Karpas-422 (cell line): ENCODE data around the gene RPS19. TPM values are rescaled to one million over a fixed set of nuclear protein-coding genes. Genes with fewer than 3 reads are reported as not detected.
A peak's percentile ranks its signal among the peaks of the same experiment; 100 is the strongest.

Experiments
- DNase-seq: peaks from one replicate; pipeline ENCODE4 v3.0.0-alpha.2; 2015
- H2AFZ ChIP-seq: fragments of 200-600 bp; sonication (generic); 2 replicates; pipeline ENCODE4 v1.6.1; 2014; ENCODE audit warnings: antibody characterized with exemption, low read length, mixed read lengths
- H3K27ac ChIP-seq: fragments of 200-600 bp; sonication (generic); 2 replicates; pipeline ENCODE4 v1.5.1; 2014; ENCODE audit warnings: mild to moderate bottlenecking, low read length, moderate library complexity
- H3K27me3 ChIP-seq: fragments of 200-600 bp; sonication (generic); 2 replicates; pipeline ENCODE4 v1.6.1; 2014; ENCODE audit warnings: low read length, mixed read lengths
- H3K36me3 ChIP-seq: fragments of 200-600 bp; sonication (generic); 2 replicates; pipeline ENCODE4 v1.6.1; 2014; ENCODE audit warnings: low read length, mixed read lengths; ENCODE audit not compliant: insufficient read depth
- H3K4me1 ChIP-seq: fragments of 200-600 bp; sonication (generic); 2 replicates; pipeline ENCODE4 v1.6.1; 2014; ENCODE audit warnings: mild to moderate bottlenecking, low read length, mixed read lengths
- H3K4me2 ChIP-seq: fragments of 200-600 bp; sonication (generic); 2 replicates; pipeline ENCODE4 v1.6.1; 2014; ENCODE audit warnings: low read length, low read depth, mild to moderate bottlenecking; ENCODE audit not compliant: poor library complexity, severe bottlenecking
- H3K4me3 ChIP-seq: fragments of 200-600 bp; sonication (generic); 2 replicates; pipeline ENCODE4 v1.5.1; 2014; ENCODE audit warnings: mild to moderate bottlenecking, antibody characterized with exemption, low read length, mixed read lengths
- H3K79me2 ChIP-seq: fragments of 200-600 bp; sonication (generic); 2 replicates; pipeline ENCODE4 v1.6.1; 2014; ENCODE audit warnings: mild to moderate bottlenecking, low read length, mixed read lengths
- H3K9ac ChIP-seq: fragments of 200-600 bp; sonication (generic); 2 replicates; pipeline ENCODE4 v1.6.0; 2014; ENCODE audit warnings: low read length
- H3K9me2 ChIP-seq: fragments of 200-600 bp; sonication (generic), shearing (Covaris generic); replicated peaks from 2 replicates; pipeline ENCODE4 v1.6.0; 2014; ENCODE audit warnings: mild to moderate bottlenecking, low read length, moderate library complexity; ENCODE audit not compliant: insufficient read depth
- H3K9me3 ChIP-seq: fragments of 300-700, 200-600 bp; sonication (generic); 2 replicates; pipeline ENCODE4 v1.6.1; 2014; ENCODE audit warnings: low read length, mixed read lengths
- H4K20me1 ChIP-seq: fragments of 200-600 bp; sonication (generic); 2 replicates; pipeline ENCODE4 v1.6.1; 2014; ENCODE audit warnings: mild to moderate bottlenecking, antibody characterized with exemption, low read length, low read depth; ENCODE audit not compliant: insufficient read depth
- total RNA-seq: library from RNA; depleted of rRNA; stranded (reverse); fragments of >200 nt; shearing (Covaris generic); gene quantifications from 2 replicates; pipeline ENCODE4 v1.2.3, GENCODE V29; 2014; ENCODE audit warnings: low replicate concordance

The RPS19 gene
- total RNA-seq, 1 experiment from 2014 or later = 2,482 TPM

DNA sequence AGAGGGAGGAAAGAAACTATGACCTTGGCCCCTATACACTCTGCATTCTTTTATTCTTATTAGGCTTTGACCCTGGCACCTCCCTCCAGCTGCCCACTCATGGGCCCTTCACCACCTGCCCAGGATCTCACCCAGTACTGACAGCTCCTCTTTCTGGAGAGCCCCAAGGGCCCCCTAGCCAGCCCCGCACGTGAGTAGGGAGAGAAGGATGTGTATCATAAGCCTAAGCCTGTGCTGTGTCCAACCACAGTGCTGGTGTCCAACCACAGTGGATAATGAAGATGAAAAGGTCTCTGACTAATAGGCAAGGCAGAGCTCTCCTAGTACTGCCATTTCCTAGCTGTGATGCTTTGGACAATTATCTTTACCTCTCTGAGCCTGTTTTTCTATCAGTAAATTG, 11.0 kb upstream of the RPS19 start:
- Histone ChIP-seq H2AFZ (no peak overlapping the region), H3K9ac (no peak overlapping the region), H3K9me2 (no peaks in the 10 kb centered on the region), H3K27ac (no peak overlapping the region), H3K36me3 (no peaks in the 10 kb centered on the region), H3K4me1 (no peaks in the 10 kb centered on the region), H4K20me1 (no peaks in the 10 kb centered on the region), H3K9me3 (no peaks in the 10 kb centered on the region), H3K27me3 (no peaks in the 10 kb centered on the region), H3K4me3 (no peak overlapping the region), H3K4me2 (no peak overlapping the region), H3K79me2 (no peaks in the 10 kb centered on the region)
- no peak for DNase-seq

DNA sequence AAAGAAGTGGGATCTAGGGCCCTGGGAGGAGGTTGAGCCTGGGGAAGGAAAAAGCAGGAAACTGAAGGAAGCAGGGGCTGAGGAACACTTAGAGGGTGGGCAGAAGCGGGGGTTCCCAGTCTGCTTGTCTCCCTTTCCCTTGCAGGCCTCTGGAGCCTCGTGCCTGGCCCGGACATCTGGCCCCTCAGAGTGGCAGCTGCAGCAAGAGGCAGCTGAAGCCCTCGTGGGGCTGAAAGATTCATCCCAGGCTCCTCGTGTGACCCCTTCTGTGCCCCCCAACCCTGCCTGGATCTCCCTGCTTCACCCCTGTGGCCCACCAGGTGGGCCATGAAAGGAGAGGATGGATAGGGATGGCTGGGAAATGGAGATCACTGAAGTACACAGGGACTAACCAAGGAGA, 9.7 kb upstream of the RPS19 start:
- H4K20me1 ChIP-seq = no peaks in the 10 kb centered on the region
- H3K9ac ChIP-seq = no peak overlapping the region

DNA sequence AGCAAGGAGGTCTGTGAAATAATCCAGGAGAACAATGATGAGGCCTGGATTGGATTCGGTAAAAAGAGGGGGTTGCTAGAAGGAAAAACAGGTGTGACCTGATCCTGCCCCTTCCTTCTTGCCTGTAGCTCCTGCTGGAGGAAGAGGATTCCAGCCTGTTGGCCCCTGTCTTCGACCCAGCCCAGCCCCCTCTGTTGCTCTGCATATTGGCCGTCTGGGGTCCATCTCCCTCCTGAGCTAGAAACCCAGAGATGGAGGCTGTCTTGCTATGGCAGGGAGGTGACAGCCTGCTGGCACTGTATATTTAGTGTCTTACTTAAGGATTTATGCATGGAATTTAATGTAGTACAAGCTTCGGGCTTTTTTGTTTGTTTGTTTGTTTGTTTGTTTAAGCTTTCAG, 8.6 kb upstream of the RPS19 start:
- H3K79me2 ChIP-seq = no peaks in the 10 kb centered on the region
- no peak overlapping the region for H3K4me3 ChIP-seq
- no peaks in the 10 kb centered on the region for H3K27me3 ChIP-seq
- H3K9me3 ChIP-seq = no peaks in the 10 kb centered on the region
- H3K9ac ChIP-seq = no peak overlapping the region
- no peak for DNase-seq
- H3K4me1 ChIP-seq = no peaks in the 10 kb centered on the region
- no peaks in the 10 kb centered on the region for H3K9me2 ChIP-seq
- H2AFZ ChIP-seq = no peak overlapping the region
- H4K20me1 ChIP-seq = no peaks in the 10 kb centered on the region
- H3K4me2 ChIP-seq = no peak overlapping the region
- H3K27ac ChIP-seq = no peak overlapping the region
- H3K36me3 ChIP-seq = no peaks in the 10 kb centered on the region

More for the DNA sequence above, 9.7 kb upstream of the RPS19 start:
- Histone ChIP-seq H3K4me1 (no peaks in the 10 kb centered on the region), H3K9me2 (no peaks in the 10 kb centered on the region), H2AFZ (no peak overlapping the region), H3K4me2 (no peak overlapping the region), H3K27me3 (no peaks in the 10 kb centered on the region), H3K79me2 (no peaks in the 10 kb centered on the region), H3K4me3 (no peak overlapping the region), H3K36me3 (no peaks in the 10 kb centered on the region), H3K9me3 (no peaks in the 10 kb centered on the region), H3K27ac (no peak overlapping the region)
- no peak for DNase-seq

DNA sequence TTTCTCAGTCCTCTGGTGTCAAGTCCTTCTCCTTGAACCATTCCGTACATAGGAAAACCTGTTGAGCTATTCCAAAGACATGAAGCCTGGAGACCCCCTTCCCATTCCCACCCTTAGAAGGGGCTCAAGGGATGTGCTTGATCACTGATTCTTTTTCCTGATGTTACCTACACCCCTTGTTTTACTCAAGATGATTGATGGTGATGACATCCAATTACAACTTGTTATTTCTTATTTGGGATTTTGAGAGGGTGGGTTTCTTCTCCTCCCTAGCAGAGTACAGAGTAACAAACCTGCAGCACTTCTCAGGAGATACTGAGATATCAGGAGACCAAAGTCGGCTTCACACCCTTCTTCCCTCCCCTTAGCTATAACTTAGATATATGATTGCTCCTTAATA, 6.7 kb upstream of the RPS19 start:
- Histone ChIP-seq H3K36me3 (no peaks in the 10 kb centered on the region), H3K9me2 (no peaks in the 10 kb centered on the region), H3K27me3 (no peaks in the 10 kb centered on the region), H3K79me2 (no peaks in the 10 kb centered on the region), H2AFZ (no peak overlapping the region), H3K4me1 (no peaks in the 10 kb centered on the region), H3K9me3 (no peaks in the 10 kb centered on the region), H4K20me1 (no peaks in the 10 kb centered on the region), H3K27ac (no peak overlapping the region), H3K4me2 (no peak overlapping the region), H3K9ac (no peak overlapping the region), H3K4me3 (no peak overlapping the region)
- DNase-seq = no peak

DNA sequence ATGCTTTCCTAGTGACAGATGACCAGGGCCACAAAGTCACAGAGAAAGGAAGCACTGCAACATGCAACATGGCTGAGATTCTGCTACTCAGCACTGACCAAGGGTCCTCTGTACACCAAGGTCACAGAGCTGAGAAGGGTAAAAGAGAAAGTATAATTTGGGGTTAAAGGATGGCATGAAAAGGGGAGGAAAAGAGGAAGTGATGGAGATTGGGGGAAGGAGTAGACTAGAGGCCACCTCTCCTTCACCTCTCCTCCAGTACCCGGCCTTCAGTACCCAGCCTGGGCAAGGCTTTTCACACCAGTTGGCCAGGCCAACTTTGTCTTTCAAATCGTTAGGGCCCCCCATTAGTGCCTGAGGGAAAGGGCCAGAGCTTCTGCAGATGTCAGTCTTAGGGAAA, 6.3 kb upstream of the RPS19 start:
- no peak for DNase-seq
- H3K27ac ChIP-seq = no peak overlapping the region
- H3K9ac ChIP-seq = no peak overlapping the region
- no peaks in the 10 kb centered on the region for H3K9me2 ChIP-seq
- no peaks in the 10 kb centered on the region for H3K9me3 ChIP-seq
- no peak overlapping the region for H2AFZ ChIP-seq
- H3K4me3 ChIP-seq = no peak overlapping the region
- H3K4me2 ChIP-seq = no peak overlapping the region
- peaks cover under 1% of the 10 kb centered on the region for H3K4me1 ChIP-seq
- no peaks in the 10 kb centered on the region for H4K20me1 ChIP-seq
- H3K27me3 ChIP-seq = no peaks in the 10 kb centered on the region
- no peaks in the 10 kb centered on the region for H3K36me3 ChIP-seq
- H3K79me2 ChIP-seq = no peaks in the 10 kb centered on the region

DNA sequence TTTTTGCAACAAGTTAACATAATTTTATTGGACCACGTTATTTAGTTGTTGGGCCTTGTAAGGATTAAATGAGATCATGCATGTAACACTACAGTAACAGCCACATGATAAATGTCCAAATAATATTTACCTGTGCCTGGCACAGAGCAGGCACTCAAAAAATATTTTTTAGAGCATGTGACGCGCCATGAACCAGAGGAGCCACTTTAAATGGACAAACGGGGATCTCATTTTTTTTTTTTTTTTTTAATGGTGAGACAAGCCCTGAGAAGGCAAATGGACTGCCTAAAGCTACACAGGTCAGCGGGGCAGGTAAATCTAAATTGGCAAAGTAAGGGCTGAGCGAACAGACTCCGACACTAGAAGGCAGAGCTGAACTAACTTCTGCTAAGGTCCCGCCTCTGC, 840 bp upstream of the RPS19 start:
- H3K4me3 ChIP-seq = peak overlapping the region; percentile 96

DNA sequence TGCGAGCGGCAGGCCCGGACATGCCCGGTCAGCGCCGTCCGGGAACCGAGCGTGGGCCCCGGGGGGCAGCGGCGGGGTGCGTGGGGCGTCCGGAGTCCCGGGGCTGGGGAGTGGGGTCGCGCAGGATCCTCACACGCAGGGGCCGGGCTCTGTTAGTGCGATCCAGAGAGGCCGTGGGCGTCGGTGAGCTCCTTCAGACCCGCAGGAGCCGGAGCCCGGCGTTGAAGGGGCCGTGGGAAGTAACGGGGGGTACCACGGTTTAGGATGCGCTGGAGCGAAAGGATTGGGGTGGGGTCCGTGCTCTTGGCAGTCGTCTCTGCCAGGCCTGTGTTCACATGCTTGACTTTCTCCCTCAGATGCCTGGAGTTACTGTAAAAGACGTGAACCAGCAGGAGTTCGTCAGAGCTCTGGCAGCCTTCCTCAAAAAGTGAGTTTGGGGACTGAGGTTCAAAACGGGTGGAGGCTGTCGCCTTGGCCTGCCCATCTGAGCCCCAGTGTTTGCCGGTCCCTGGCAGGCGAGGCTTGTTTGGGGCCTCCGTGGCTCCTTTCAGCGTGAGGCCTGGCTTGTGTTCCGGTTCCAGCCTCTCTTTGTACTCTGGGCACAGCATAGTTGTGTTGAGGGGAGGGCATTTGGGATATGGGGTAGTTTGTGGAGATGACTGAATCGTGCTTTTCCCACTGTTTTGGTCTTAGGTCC, 512 bp downstream of the RPS19 start:
- H3K4me3 ChIP-seq = peak overlapping the region; percentile 96
- no peak overlapping the region for H2AFZ ChIP-seq
- no peaks in the 10 kb centered on the region for H3K9me2 ChIP-seq
- peaks cover 45% of the 10 kb centered on the region for H3K79me2 ChIP-seq
- H3K9me3 ChIP-seq = no peaks in the 10 kb centered on the region
- no peaks in the 10 kb centered on the region for H3K27me3 ChIP-seq
- H3K36me3 ChIP-seq = peaks cover 47% of the 10 kb centered on the region
- DNase-seq = peak; percentile 61
- peaks cover 45% of the 10 kb centered on the region; the same call in 1 of the 2 replicates for H4K20me1 ChIP-seq
- H3K4me2 ChIP-seq = peak overlapping the region; percentile 81
- H3K9ac ChIP-seq = peak overlapping the region; percentile 100
- peak overlapping the region; percentile 89 for H3K27ac ChIP-seq
- peaks cover 47% of the 10 kb centered on the region for H3K4me1 ChIP-seq

More for the DNA sequence above, 840 bp upstream of the RPS19 start:
- H3K9me3 ChIP-seq = no peaks in the 10 kb centered on the region
- peaks cover 37% of the 10 kb centered on the region for H3K36me3 ChIP-seq
- peak overlapping the region; percentile 69; the same call in 1 of the 2 replicates for H2AFZ ChIP-seq
- peak overlapping the region; percentile 81 for H3K4me2 ChIP-seq
- H3K27me3 ChIP-seq = no peaks in the 10 kb centered on the region
- no peaks in the 10 kb centered on the region for H3K9me2 ChIP-seq
- no peak for DNase-seq
- H3K79me2 ChIP-seq = peaks cover 38% of the 10 kb centered on the region
- H3K4me1 ChIP-seq = peaks cover 37% of the 10 kb centered on the region
- H4K20me1 ChIP-seq = peaks cover 33% of the 10 kb centered on the region; the same call in 1 of the 2 replicates
- peak overlapping the region; percentile 64 for H3K9ac ChIP-seq
- H3K27ac ChIP-seq = no peak overlapping the region

DNA sequence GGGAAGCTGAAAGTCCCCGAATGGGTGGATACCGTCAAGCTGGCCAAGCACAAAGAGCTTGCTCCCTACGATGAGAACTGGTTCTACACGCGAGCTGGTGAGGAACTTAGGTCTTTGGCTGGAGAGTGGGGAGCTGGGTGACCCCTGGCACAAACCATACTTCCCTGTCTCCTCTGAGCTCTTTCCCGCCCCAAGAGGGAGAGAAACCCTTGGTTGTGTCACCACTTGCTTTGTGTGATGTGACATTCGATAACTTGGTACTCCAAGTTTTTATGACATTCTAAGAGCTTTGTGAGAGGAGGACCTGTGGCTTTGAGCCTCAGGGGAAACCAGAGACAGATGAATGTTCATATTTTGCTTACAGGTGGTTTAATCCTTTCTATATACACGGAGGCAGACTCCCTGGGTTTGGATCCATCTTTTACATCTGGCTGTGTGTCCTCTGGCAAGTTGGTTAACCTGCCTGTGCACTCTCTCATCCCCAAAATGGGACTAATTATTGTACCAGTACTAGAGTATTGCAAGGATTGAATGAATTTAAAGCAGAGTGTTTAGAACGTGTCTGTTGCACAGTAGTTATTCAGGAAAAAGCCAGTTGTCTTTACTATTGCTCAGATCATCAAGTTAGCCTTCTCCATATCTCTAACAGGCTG, 1.2 kb downstream of the RPS19 start:
- Histone ChIP-seq H3K36me3 (peaks cover 47% of the 10 kb centered on the region), H3K4me1 (peaks cover 47% of the 10 kb centered on the region), H3K79me2 (peaks cover 45% of the 10 kb centered on the region), H3K9me3 (no peaks in the 10 kb centered on the region), H3K4me3 (peak overlapping the region; percentile 96), H3K9ac (peak overlapping the region; percentile 100), H4K20me1 (peaks cover 46% of the 10 kb centered on the region; the same call in 1 of the 2 replicates), H3K27me3 (no peaks in the 10 kb centered on the region), H2AFZ (no peak overlapping the region), H3K27ac (peak overlapping the region; percentile 89), H3K9me2 (no peaks in the 10 kb centered on the region), H3K4me2 (peak overlapping the region; percentile 81)
- no peak for DNase-seq
